IPS DF 4.7 (cell line): Measurements from ENCODE around the gene BAAT.
"Not testable (repeated sequence)": the region's sequence is repeated elsewhere in the genome, so short reads cannot be mapped to it uniquely, and the experiment has no call there.

Source experiments
- DNase-seq: peaks from one replicate; pipeline ENCODE4 v3.0.0-alpha.2; 2013; ENCODE audit warnings: low spot score; ENCODE audit errors: extremely low read depth

Gene BAAT

DNA sequence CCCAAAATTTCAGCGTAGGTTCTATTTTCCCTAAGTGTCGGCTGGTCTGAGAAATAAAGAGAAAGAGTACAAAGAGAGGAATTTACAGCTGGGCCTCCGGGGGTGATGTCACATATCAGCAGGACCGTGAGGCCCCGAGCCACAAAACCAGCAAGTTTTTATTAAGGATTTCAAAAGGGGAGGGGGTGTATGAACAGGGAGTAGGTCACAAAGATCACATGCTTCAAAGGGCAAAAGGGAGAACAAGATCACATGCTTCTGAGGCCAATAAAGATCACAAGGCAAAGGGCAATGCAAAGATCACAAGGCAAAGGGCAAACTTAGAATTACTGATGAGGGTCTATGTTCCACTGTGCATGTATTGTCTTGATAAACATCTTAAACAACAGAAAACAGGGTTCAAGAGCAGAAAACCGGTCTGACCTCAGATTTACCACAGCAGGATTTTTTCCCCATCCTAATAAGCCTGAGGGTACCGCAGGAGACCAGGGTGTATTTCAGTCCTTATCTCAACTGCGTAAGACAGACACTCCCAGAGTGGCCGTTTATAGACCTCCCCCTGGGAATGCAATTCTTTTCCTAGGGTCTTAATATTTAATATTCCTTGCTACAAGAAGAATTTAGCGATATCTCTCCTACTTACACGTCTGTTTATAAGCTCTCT lies at the start of gene BAAT:
BAAT (minus strand) TSS at position 134 of the 664 bp plus-strand sequence. CDS start 13,602 bp downstream, outside the sequence.
- not testable (repeated sequence) for DNase-seq

- no peak for DNase-seq
These were observed 48.4 kb upstream of the BAAT start for GRCh38 chr9:101433229-101433628.

GRCh38 chr9:101432740-101433139 lies 47.9 kb upstream of the BAAT start:
- no peak for DNase-seq

GRCh38 chr9:101432171-101432570 lies 47.4 kb upstream of the BAAT start:
- no peak for DNase-seq

DNA sequence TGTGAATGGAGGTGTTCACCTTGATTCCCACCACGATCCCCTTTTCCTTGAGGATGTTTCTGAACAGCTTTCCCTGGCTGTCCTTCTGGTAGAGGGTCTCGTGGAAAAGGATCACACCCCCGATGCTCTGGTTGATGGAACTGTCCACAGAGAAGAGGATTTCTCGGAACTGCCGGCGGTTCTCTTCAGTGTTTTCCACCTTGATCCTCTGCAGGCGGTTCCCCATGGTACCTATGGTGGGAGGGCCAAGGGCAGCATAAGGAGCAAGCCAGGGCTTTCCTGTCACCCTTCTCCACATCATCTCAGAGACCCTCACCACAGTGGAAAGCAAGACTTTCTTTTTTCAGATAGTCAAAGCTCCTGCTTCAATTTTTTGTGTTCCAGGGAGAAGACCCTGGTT lies 44.9 kb upstream of the BAAT start:
- DNase-seq, result no peak

GRCh38 chr9:101428909-101429308 lies 44.1 kb upstream of the BAAT start:
- no peak for DNase-seq

DNA sequence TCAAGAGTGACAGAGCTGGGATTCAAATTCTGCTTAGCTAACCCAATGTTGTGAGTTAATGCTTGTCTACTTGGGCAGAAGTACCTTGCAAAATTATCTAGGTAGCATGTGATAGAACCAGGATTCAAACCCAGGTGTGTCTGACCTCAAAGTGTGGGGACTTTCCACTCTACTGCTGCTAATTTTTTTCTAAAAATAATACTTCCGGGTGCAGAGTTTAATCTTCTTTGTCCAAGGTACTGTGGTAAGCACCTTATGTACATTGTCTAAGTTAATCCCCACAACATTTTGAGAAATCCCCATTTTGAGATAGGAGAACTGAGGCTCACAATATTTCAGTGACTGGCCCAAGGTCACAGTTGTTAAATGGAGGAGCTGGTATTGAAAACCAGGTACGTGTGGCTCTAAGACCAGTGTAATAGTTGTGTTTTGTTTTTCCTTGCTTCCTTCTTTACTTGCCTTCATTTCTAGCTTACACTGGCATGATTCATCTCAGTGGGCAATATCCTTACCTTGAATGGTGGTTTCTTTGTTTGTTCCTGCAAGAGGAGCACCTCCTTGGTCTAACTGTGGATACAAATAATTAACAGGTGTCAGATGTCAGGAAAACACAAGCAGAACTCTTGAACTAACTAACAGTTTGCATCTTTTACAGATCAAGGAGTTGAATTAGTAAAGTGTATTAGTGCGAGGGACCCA lies 43.3 kb upstream of the BAAT start:
- no peak for DNase-seq

DNA sequence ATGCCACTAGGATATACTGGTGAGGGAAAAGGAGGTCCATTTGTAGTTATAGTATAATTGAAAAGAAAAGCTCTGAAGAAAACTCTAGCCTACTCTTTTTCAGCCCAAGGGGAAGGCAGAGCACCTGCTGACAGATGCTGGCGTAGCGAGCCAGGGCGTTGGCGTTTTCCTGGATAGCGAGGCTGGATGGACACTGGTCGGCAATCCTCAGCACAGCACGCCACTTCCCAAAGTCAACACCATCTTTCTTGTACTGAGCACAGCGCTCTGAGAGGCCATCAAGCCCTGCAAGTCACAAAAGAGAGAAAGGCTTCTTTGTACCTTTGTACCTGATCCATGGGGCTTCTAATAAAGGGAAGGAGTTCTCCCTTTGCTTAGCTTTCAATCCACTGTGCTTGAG lies 42.6 kb upstream of the BAAT start:
- no peak for DNase-seq

DNA sequence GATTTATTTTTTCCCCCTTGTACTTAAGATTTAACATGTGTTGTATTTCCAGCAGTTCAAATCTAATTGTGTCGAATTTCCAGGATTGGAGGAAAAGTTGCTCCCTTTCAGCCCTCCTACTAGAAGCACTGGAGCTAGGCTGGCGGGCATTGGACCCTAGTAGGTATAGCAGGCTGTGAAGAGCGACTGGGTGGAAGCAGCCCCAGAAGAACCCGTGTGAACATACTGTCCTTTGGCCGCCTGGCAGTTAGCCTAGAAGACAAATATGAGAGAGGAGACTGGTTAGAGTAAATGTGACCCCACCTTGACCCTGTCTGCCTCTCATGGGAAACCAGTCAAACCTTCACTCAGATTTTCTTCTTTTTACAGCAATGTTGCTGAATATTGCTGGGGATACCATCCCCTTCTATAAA lies 36.9 kb upstream of the BAAT start:
- DNase-seq, result no peak

DNA sequence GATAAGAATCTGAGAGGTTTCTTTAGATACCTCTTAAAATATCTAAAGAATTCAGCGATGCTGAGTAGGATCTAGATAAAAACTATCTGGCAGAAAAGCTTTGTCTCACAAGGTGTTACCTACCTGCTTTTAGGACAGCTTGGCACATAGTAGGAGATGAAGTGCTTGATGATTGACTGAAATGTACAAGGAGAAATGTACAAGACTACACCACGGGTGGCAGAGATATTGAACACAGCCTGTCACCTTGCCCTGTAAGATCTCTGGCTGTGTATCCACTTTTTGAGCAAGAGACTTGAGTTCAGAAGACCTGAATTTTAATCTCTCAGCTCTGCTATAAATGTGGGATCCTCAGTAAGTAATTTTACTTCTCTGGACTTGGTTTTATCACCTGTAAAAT lies 35.1 kb upstream of the BAAT start:
- no peak for DNase-seq

DNA sequence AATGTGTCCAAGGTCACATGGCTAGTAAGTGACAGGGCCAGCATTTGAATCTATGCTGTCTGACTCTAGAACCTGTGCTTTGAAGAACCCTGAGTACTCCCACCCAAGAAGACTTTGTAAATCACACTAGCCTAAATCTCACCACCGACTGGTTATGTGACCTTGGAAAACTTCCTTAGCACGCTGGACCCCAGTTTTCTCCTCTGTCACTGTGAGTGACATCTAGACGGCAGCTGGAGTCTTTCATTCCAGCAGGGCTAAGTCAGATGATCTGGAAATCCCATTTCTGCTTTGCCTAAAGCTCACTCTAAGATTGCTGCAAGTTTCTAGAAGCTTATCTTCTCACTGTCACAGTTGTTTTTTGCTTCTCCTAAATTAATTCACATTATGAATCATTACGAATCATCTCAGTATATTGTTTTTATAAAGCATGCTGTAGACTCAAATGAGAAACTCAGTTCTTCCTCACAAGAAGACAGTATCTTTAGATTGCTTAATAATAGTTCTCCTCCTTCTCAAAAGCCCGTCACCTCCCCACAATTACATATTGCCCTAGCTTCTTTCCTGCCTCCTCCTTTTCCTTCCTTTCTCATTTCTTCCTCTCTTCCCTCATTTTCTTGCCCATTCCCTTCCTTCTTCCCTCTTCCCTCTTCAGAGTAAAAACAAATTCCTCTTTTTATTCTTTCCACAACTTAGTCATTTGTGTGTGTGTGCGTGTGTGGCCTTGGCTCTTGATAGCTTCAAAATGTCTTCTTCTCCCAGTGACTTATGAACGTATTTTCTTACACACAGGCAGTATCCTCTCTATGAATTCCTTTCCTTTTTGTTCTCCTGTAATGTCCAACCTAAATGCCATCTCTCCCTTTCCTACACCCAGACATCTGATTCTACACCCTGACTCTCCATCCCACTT lies 34.0 kb upstream of the BAAT start:
- DNase-seq, result no peak

- no peak for DNase-seq
These were observed 33.2 kb upstream of the BAAT start for GRCh38 chr9:101417977-101418376.

DNA sequence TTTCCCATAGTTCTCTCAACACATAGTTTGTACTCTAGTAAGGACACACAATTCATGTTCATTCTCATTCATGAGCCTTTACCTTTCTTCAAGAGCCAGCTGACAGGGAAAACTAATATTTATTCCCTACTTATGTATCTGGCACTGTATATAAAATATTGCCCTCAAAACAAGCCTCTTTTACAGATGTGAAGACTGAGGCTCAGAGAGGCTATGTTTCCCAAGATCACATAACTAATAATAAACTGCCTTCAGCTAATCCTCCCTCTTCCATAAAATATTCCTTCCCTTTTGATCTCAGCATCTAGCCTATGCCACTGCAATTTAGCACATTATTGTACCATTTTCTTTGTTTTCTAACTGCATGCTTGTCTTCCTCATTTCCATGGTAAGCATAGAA lies 32.6 kb upstream of the BAAT start:
- DNase-seq, result no peak

GRCh38 chr9:101415578-101415977 lies 30.8 kb upstream of the BAAT start:
- DNase-seq, result no peak

GRCh38 chr9:101414839-101415238 lies 30.0 kb upstream of the BAAT start:
- DNase-seq, result no peak

DNA sequence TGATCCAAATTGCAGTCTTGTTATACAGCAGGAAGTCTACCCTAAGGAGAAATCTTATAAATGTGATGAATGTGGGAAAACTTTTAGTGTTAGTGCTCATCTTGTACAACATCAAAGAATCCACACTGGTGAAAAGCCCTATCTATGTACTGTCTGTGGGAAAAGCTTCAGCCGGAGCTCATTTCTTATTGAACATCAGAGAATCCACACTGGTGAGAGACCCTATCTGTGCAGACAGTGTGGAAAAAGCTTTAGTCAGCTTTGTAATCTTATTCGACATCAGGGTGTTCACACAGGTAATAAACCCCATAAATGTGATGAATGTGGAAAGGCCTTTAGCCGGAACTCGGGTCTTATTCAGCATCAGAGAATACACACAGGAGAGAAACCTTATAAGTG lies 24.3 kb upstream of the BAAT start:
- no peak for DNase-seq

DNA sequence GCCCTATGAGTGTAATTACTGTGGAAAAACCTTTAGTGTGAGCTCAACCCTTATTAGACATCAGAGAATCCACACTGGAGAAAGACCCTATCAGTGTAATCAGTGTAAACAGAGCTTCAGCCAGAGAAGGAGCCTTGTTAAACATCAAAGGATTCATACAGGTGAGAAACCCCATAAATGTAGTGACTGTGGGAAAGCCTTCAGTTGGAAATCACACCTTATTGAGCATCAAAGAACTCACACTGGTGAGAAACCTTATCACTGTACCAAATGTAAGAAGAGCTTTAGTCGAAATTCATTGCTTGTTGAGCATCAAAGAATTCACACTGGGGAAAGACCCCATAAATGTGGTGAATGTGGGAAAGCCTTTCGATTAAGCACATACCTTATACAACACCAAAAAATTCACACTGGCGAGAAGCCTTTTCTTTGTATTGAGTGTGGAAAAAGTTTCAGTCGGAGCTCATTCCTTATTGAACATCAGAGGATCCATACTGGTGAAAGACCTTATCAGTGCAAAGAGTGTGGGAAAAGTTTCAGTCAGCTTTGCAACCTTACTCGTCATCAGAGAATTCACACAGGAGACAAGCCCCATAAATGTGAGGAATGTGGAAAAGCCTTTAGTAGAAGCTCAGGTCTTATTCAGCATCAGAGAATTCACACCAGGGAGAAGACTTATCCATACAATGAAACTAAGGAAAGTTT lies 23.7 kb upstream of the BAAT start:
- no peak for DNase-seq

- DNase-seq, result no peak
These were observed 18.9 kb upstream of the BAAT start for GRCh38 chr9:101403516-101404285.

DNA sequence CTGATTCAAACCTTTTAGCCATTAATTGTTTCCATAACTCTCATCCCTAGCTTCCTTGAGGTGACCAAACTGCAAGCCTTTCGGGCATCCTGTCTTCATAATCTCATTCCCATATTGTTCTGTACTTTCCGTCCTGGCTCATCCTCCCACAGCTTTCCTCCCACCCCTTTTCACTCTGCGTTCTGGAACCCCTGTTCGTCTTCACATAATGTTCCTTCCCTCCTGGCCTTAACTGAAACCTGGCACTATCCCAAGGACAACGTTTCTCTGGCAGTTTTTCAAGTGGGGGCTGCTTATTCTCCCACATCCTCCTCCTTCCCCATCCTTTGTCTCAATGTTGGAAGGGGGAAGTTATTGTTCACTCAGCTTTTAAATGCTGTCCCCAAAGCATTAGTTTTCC lies 15.3 kb upstream of the BAAT start:
- DNase-seq, result no peak

GRCh38 chr9:101399643-101399970 lies 14.8 kb upstream of the BAAT start:
- no peak for DNase-seq
